ENCODE data around the gene P2RY2. TPM values are rescaled to one million over a fixed set of nuclear protein-coding genes. Genes with fewer than 3 reads are reported as not detected.

P2RY2 gene
- total RNA-seq, result not detected
- not detected for polyA plus RNA-seq
- 0 reads per million in 6 experiments for total RNA-seq

GRCh38 chr11:73218106-73218829 lies at the start of gene P2RY2:
Gene P2RY2 (plus strand): TSS chr11:73218281. CDS start chr11:73234160, 15,879 bp downstream.
- ATAC-seq (peak; percentile 64 to 70), DNase-seq (peak in 4 of 10 donors; percentile 6 to 30 (median 12))
- POLR2A ChIA-PET, result no interaction called here
- Mint-ChIP-seq H3K27me3 (peaks cover 14 to 48% (median 27%) of the 10 kb centered on the region in 5 donors), H3K9me3 (no peaks in the 10 kb centered on the region), H3K27ac (peak within 1 kb of the TSS in 2 of 10 donors; percentile 1 to 24), H3K4me1 (peaks cover 6 to 37% (median 9%) of the 10 kb centered on the region in 4 donors), H3K4me3 (peak within 1 kb of the TSS in 9 of 10 donors; percentile 20 to 74 (median 68)), H3K36me3 (no peaks in the 10 kb centered on the region)

GRCh38 chr11:73168925-73169579 lies 49.0 kb upstream of the P2RY2 start:
- H3K36me3 Mint-ChIP-seq, result no peaks in the 10 kb centered on the region
- DNase-seq (no peak), ATAC-seq (no peak)
- no peaks in the 10 kb centered on the region for H3K9me3 Mint-ChIP-seq
- peaks cover 0 to 20% (median 1%) of the 10 kb centered on the region in 5 donors for H3K27me3 Mint-ChIP-seq
- POLR2A ChIA-PET, result no interaction called here
- peaks cover 0 to 14% (median 2%) of the 10 kb centered on the region in 4 donors for H3K4me1 Mint-ChIP-seq
- H3K27ac Mint-ChIP-seq, result peak overlapping the region in 1 of 10 donors; percentile 54
- peak overlapping the region in 1 of 10 donors; percentile 58 for H3K4me3 Mint-ChIP-seq

- Mint-ChIP-seq H3K9me3 (no peaks in the 10 kb centered on the region), H3K27me3 (peaks cover 0 to 20% (median 1%) of the 10 kb centered on the region in 5 donors), H3K4me3 (no peak overlapping the region), H3K4me1 (peaks cover 0 to 12% (median 2%) of the 10 kb centered on the region in 4 donors), H3K27ac (peak overlapping the region in 1 of 10 donors; percentile 57), H3K36me3 (no peaks in the 10 kb centered on the region)
- no peak for ATAC-seq
- no peak for DNase-seq
- POLR2A ChIA-PET, result no interaction called here
These were observed 47.9 kb upstream of the P2RY2 start for GRCh38 chr11:73170140-73170539.

GRCh38 chr11:73171436-73172161 lies 46.5 kb upstream of the P2RY2 start:
- Mint-ChIP-seq H3K27ac (peak overlapping the region in 2 of 10 donors; percentile 30 to 80), H3K4me1 (peaks cover 0 to 20% (median 3%) of the 10 kb centered on the region in 4 donors), H3K36me3 (no peaks in the 10 kb centered on the region), H3K9me3 (no peaks in the 10 kb centered on the region), H3K4me3 (no peak overlapping the region), H3K27me3 (peaks cover 0 to 20% (median 1%) of the 10 kb centered on the region in 5 donors)
- no peak for DNase-seq
- no peak for ATAC-seq
- POLR2A ChIA-PET, result no interaction called here

GRCh38 chr11:73172992-73173656 lies 45.0 kb upstream of the P2RY2 start:
- Mint-ChIP-seq H3K27me3 (peaks cover 0 to 10% (median 1%) of the 10 kb centered on the region in 5 donors), H3K4me3 (no peak overlapping the region), H3K36me3 (no peaks in the 10 kb centered on the region), H3K27ac (peak overlapping the region in 1 of 10 donors; percentile 19), H3K4me1 (peaks cover 2 to 34% (median 7%) of the 10 kb centered on the region in 4 donors), H3K9me3 (no peaks in the 10 kb centered on the region)
- POLR2A ChIA-PET, result no interaction called here
- ATAC-seq (no peak), DNase-seq (no peak)

DNA sequence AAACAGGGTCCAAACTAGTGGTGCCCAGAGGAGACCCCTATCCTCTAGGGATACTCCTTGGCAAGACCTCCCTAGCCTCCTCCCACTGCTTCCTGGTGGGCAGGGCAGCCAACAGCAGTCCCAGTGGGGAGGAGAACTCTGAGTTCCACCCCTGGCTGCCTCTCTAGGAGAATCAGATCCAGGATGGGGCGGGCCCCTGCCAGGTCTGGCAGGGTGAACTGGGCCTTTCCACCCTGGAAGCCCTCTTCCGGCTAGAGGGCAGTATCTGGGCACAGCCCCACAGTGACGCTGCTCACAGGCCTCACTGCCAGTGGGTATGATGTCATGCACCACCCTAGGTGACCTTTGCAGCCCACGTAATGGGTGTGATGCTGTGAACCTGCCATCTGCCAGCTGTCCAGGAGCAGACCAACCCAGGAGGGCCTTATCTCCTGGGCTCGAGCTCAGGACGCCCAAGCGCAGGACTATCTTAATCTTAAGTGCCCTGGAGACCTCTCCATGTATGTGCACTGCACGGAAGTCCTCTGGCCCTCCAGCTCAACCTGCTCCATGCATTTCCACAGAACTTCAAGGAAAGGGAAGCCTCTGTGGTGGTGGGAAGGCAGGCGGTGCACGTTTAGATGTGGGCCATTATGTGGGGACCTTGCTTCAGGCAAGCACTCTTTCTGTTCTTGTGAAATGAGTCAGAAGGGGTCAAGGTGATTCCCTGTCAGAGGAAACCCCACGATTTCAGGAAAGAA lies 44.2 kb upstream of the P2RY2 start:
- DNase-seq (no peak), ATAC-seq (no peak)
- Mint-ChIP-seq H3K4me3 (no peak overlapping the region), H3K27me3 (peaks cover 0 to 6% (median 2%) of the 10 kb centered on the region in 5 donors), H3K36me3 (no peaks in the 10 kb centered on the region), H3K4me1 (peaks cover 5 to 35% (median 9%) of the 10 kb centered on the region in 4 donors), H3K9me3 (no peaks in the 10 kb centered on the region), H3K27ac (peak overlapping the region in 2 of 10 donors; percentile 15 to 50)
- POLR2A ChIA-PET, result no interaction called here

DNA sequence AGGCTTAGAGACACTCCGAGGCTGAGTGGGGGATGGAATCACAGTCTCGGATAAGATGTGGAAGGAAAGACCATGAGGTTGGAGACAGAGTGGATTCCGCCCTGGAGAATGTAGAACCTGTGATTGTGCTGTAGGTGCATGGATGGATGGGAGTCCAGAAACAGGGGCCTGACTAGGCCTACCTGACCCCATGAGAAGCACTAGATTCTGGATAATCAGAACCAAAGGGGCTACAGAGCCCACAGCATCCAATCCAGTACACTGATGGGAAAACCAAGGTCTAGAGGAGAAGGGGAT lies 43.6 kb upstream of the P2RY2 start:
- peak overlapping the region in 2 of 10 donors; percentile 15 to 50 for H3K27ac Mint-ChIP-seq
- peaks cover 0 to 4% (median 0%) of the 10 kb centered on the region in 5 donors for H3K27me3 Mint-ChIP-seq
- POLR2A ChIA-PET, result no interaction called here
- DNase-seq (no peak), ATAC-seq (no peak)
- H3K9me3 Mint-ChIP-seq, result no peaks in the 10 kb centered on the region
- H3K4me3 Mint-ChIP-seq, result no peak overlapping the region
- peaks cover 5 to 35% (median 8%) of the 10 kb centered on the region in 4 donors for H3K4me1 Mint-ChIP-seq
- no peaks in the 10 kb centered on the region for H3K36me3 Mint-ChIP-seq

- Mint-ChIP-seq H3K36me3 (no peaks in the 10 kb centered on the region), H3K4me3 (no peak overlapping the region), H3K27ac (peak overlapping the region in 2 of 10 donors; percentile 15 to 53), H3K4me1 (peaks cover 5 to 35% (median 8%) of the 10 kb centered on the region in 4 donors), H3K9me3 (no peaks in the 10 kb centered on the region), H3K27me3 (peaks cover 0 to 4% (median 0%) of the 10 kb centered on the region in 5 donors)
- ATAC-seq (no peak), DNase-seq (no peak)
- POLR2A ChIA-PET, result no interaction called here
These were observed 42.4 kb upstream of the P2RY2 start for GRCh38 chr11:73175551-73176144.

GRCh38 chr11:73176145-73176873 lies 41.8 kb upstream of the P2RY2 start:
- H3K27me3 Mint-ChIP-seq, result peaks cover 0 to 4% (median 0%) of the 10 kb centered on the region in 5 donors
- DNase-seq, result no peak
- no peak overlapping the region for H3K4me3 Mint-ChIP-seq
- H3K4me1 Mint-ChIP-seq, result peaks cover 5 to 33% (median 8%) of the 10 kb centered on the region in 4 donors
- no peak for ATAC-seq
- POLR2A ChIA-PET, result interaction anchor here (0.6 to 1.4 kb wide), 2 partner anchors 12 to 23 kb away, joined by 3 to 7 read pairs; no protein-coding TSS in a partner anchor
- no peaks in the 10 kb centered on the region for H3K9me3 Mint-ChIP-seq
- peak overlapping the region in 8 of 10 donors; percentile 30 to 90 (median 66) for H3K27ac Mint-ChIP-seq
- no peaks in the 10 kb centered on the region for H3K36me3 Mint-ChIP-seq

DNA sequence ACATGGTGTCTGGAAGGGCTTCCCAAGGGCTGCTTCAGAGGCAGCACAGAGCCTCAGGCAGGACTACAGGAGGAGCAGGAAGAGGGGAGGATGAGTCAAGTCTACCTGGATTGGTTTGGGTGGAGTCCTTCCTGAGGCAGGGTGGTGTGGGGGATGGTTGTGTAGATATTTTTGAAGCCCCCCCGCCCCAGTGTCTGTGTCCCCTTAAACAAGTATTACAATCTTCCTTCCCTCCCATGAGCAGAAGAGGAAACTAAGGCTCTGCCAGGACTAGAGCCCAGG lies 41.3 kb upstream of the P2RY2 start:
- ATAC-seq (no peak), DNase-seq (no peak)
- Mint-ChIP-seq H3K4me1 (peaks cover 5 to 28% (median 8%) of the 10 kb centered on the region in 4 donors), H3K27me3 (peaks cover 0 to 4% (median 0%) of the 10 kb centered on the region in 5 donors), H3K27ac (peak overlapping the region in 3 of 10 donors; percentile 61 to 90 (median 83)), H3K36me3 (no peaks in the 10 kb centered on the region), H3K4me3 (no peak overlapping the region), H3K9me3 (no peaks in the 10 kb centered on the region)
- POLR2A ChIA-PET, result interaction anchor here (1.4 to 2.0 kb wide), 3 partner anchors 24 to 345 kb away, joined by 7 to 20 read pairs (median 7); partner anchors contain the start of gene FCHSD2

GRCh38 chr11:73177380-73177777 lies 40.7 kb upstream of the P2RY2 start:
- POLR2A ChIA-PET, result interaction anchor here (1.0 to 2.0 kb wide), 7 partner anchors 24 to 493 kb away, joined by 3 to 20 read pairs (median 5); partner anchors contain the start of gene FCHSD2
- peaks cover 0 to 4% (median 0%) of the 10 kb centered on the region in 5 donors for H3K27me3 Mint-ChIP-seq
- no peak overlapping the region for H3K4me3 Mint-ChIP-seq
- DNase-seq (no peak), ATAC-seq (no peak)
- H3K4me1 Mint-ChIP-seq, result peaks cover 5 to 27% (median 8%) of the 10 kb centered on the region in 4 donors
- no peaks in the 10 kb centered on the region for H3K36me3 Mint-ChIP-seq
- H3K9me3 Mint-ChIP-seq, result no peaks in the 10 kb centered on the region
- H3K27ac Mint-ChIP-seq, result no peak overlapping the region

Measured in naive thymus-derived CD8-positive, alpha-beta T cell (primary cell).